CD14-positive monocyte (primary cell): ENCODE measurements around the gene RNF215. TPM values are rescaled to one million over a fixed set of nuclear protein-coding genes. Genes with fewer than 3 reads are reported as not detected.

Experiments used
- DNase-seq, 3 donors: peaks; one replicate each; pipeline ENCODE4 v3.0.0-alpha.2; 2011 to 2022
- H2AFZ ChIP-seq: 2 replicates; pipeline ENCODE4 v1.6.0; 2012; ENCODE audit warnings: mild to moderate bottlenecking, low read depth, low read length, inconsistent platforms; ENCODE audit not compliant: insufficient read depth, poor library complexity, severe bottlenecking
- H3K27ac ChIP-seq, 2 donors: 1 replicate in 1 of 2; 2 replicates in 1 of 2; pipeline ENCODE4 v1.5.1; 2012 to 2013; ENCODE audit warnings: low read length in 2 of 2, control low read depth in 1 of 2, inconsistent platforms in 1 of 2, low read depth in 1 of 2, mild to moderate bottlenecking in 1 of 2
- H3K27me3 ChIP-seq, 2 donors: one replicate each; pipeline versions ENCODE4 v1.6.0 to v1.6.1; 2011 to 2013; ENCODE audit warnings: low read length in 2 of 2; ENCODE audit not compliant: control insufficient read depth in 2 of 2, insufficient read depth in 2 of 2
- H3K36me3 ChIP-seq, 2 donors: replicated peaks in 1 of 2; 1 replicate in 1 of 2; 2 replicates in 1 of 2; pipeline versions ENCODE4 v1.5.1 to v1.6.1; 2012 to 2013; ENCODE audit warnings: low read length in 2 of 2, control low read depth in 1 of 2, inconsistent platforms in 1 of 2, mild to moderate bottlenecking in 1 of 2; ENCODE audit not compliant: insufficient read depth in 2 of 2, control insufficient read depth in 1 of 2
- H3K4me1 ChIP-seq, 2 donors: 1 replicate in 1 of 2; 2 replicates in 1 of 2; pipeline versions ENCODE4 v1.5.1 to v1.6.1; 2012 to 2013; ENCODE audit warnings: low read length in 2 of 2, control low read depth in 1 of 2, inconsistent platforms in 1 of 2, mild to moderate bottlenecking in 1 of 2, moderate library complexity in 1 of 2; ENCODE audit not compliant: insufficient read depth in 2 of 2, control insufficient read depth in 1 of 2
- H3K4me2 ChIP-seq: replicated peaks from 2 replicates; pipeline ENCODE3; 2012; ENCODE audit warnings: low read length, moderate library complexity, mild to moderate bottlenecking; ENCODE audit not compliant: poor library complexity, severe bottlenecking; ENCODE audit errors: extremely low read depth
- H3K4me3 ChIP-seq, 3 experiments: fragments of 200-600 bp in 1 of 3; sonication (generic) in 1 of 3; replicated peaks in 1 of 3; 1 replicate in 2 of 3; 2 replicates in 1 of 3; pipeline ENCODE4 v1.5.1; 2011 to 2013; ENCODE audit warnings: low read length in 3 of 3, mild to moderate bottlenecking in 3 of 3, control low read depth in 2 of 3, low read depth in 2 of 3, inconsistent platforms in 1 of 3, moderate library complexity in 1 of 3
- H3K79me2 ChIP-seq: 2 replicates; pipeline ENCODE4 v1.6.0; 2012; ENCODE audit warnings: mild to moderate bottlenecking, control low read depth, inconsistent platforms, low read length, moderate library complexity; ENCODE audit not compliant: insufficient read depth
- H3K9ac ChIP-seq: 2 replicates; pipeline ENCODE4 v1.6.0; 2017; ENCODE audit warnings: low read length, mild to moderate bottlenecking; ENCODE audit not compliant: insufficient read depth, poor library complexity, severe bottlenecking
- H3K9me3 ChIP-seq, 2 donors: replicated peaks in 1 of 2; 1 replicate in 1 of 2; 2 replicates in 1 of 2; pipeline versions ENCODE4 v1.5.1 to v1.6.1; 2012 to 2013; ENCODE audit warnings: low read length in 2 of 2, control low read depth in 1 of 2; ENCODE audit not compliant: control insufficient read depth in 1 of 2, insufficient read depth in 1 of 2
- H4K20me1 ChIP-seq: 2 replicates; pipeline ENCODE4 v1.6.0; 2012; ENCODE audit warnings: mild to moderate bottlenecking, low read length, control low read depth, moderate library complexity; ENCODE audit not compliant: insufficient read depth
- H3K27ac Mint-ChIP-seq, 7 donors: one replicate each; pipeline ENCODE4 v1.8.0; 2020; ENCODE audit warnings: mild to moderate bottlenecking in 7 of 7, mixed read lengths in 7 of 7, moderate library complexity in 6 of 7, inconsistent platforms in 2 of 7
- H3K27me3 Mint-ChIP-seq, 3 donors: one replicate each; pipeline ENCODE4 v1.8.0; 2021 to 2022; ENCODE audit warnings: low read depth in 3 of 3, mild to moderate bottlenecking in 3 of 3, mixed read lengths in 3 of 3, moderate library complexity in 3 of 3, inconsistent platforms in 1 of 3
- H3K36me3 Mint-ChIP-seq, 2 donors: one replicate each; pipeline ENCODE4 v1.8.0; 2020; ENCODE audit warnings: mixed read lengths in 2 of 2, inconsistent platforms in 1 of 2, mild to moderate bottlenecking in 1 of 2
- H3K4me1 Mint-ChIP-seq: one replicate; pipeline ENCODE4 v1.8.0; 2020; ENCODE audit warnings: mild to moderate bottlenecking, mixed read lengths
- H3K4me3 Mint-ChIP-seq, 2 donors: one replicate each; pipeline ENCODE4 v1.8.0; 2020; ENCODE audit warnings: mild to moderate bottlenecking in 2 of 2, mixed read lengths in 2 of 2, moderate library complexity in 1 of 2
- H3K9me3 Mint-ChIP-seq, 7 donors: one replicate each; pipeline ENCODE4 v1.8.0; 2020 to 2022; ENCODE audit warnings: mixed read lengths in 7 of 7, mild to moderate bottlenecking in 6 of 7, moderate library complexity in 6 of 7, inconsistent platforms in 2 of 7
- CTCF ChIP-seq: fragments of 200-600 bp; IDR thresholded peaks from one replicate; pipeline ENCODE4 v1.8.0; 2022; ENCODE audit warnings: antibody characterized with exemption, mild to moderate bottlenecking
- WGBS: methylation state at CpG from one replicate; pipeline ENCODE4 v1.1.5; 2013; ENCODE audit warnings: missing lambda C conversion rate; ENCODE audit not compliant: insufficient coverage; 5-methylcytosine and 5-hydroxymethylcytosine counted together
- intact Hi-C, 2 donors: fragments of 100-400 bp; cut with micrococcal nuclease; formaldehyde crosslinking; loops; one replicate each; pipeline versions ENCODE4 v1.15.0 to v1.15.1; 2023
- polyA plus RNA-seq, 3 donors: library from polyadenylated mRNA; depleted of rRNA in 1 of 3; unstranded in 2 of 3; stranded (reverse) in 1 of 3; fragments of 300-500 nt in 2 of 3; fragments of >200 nt in 1 of 3; fragmentation: Illumina TruSeq in 2 of 3; gene quantifications; 1 replicate in 2 of 3; 2 replicates in 1 of 3; pipeline ENCODE4 v1.2.3, GENCODE V29; 2012 to 2021

Gene RNF215
- polyA plus RNA-seq, 3 donors: 0.26 to 12.2 (median 0.42) TPM

- Mint-ChIP-seq H3K4me1 (peaks cover 2% of the 10 kb centered on the region), H3K4me3 (no peak overlapping the region), H3K36me3 (peaks cover 92 to 100% of the 10 kb centered on the region in 2 donors), H3K9me3 (peaks cover 0 to 4% (median 0%) of the 10 kb centered on the region in 7 donors), H3K27me3 (peaks cover 0 to 1% (median 0%) of the 10 kb centered on the region in 3 donors), H3K27ac (no peak overlapping the region)
- H3K4me2 ChIP-seq: no peak overlapping the region
- H4K20me1 ChIP-seq: peaks cover 90% of the 10 kb centered on the region
- no peak for DNase-seq
- H3K27ac ChIP-seq: no peak overlapping the region
- H3K4me1 ChIP-seq: no peaks in the 10 kb centered on the region
- intact Hi-C loops: no loop called here
- H3K9ac ChIP-seq: no peak overlapping the region
- no peak overlapping the region for H2AFZ ChIP-seq
- 98% methylated on average over 12 of the region's 13 CpGs for WGBS
- no peak overlapping the region for H3K4me3 ChIP-seq
- peaks cover 96 to 100% of the 10 kb centered on the region in 2 donors for H3K36me3 ChIP-seq
- TF ChIP-seq CTCF: no peak
- H3K9me3 ChIP-seq: no peaks in the 10 kb centered on the region
- H3K79me2 ChIP-seq: peaks cover 24% of the 10 kb centered on the region
- no peaks in the 10 kb centered on the region for H3K27me3 ChIP-seq
Measured at GRCh38 chr22:30344447-30345200, 42.6 kb downstream of the RNF215 start.

DNA sequence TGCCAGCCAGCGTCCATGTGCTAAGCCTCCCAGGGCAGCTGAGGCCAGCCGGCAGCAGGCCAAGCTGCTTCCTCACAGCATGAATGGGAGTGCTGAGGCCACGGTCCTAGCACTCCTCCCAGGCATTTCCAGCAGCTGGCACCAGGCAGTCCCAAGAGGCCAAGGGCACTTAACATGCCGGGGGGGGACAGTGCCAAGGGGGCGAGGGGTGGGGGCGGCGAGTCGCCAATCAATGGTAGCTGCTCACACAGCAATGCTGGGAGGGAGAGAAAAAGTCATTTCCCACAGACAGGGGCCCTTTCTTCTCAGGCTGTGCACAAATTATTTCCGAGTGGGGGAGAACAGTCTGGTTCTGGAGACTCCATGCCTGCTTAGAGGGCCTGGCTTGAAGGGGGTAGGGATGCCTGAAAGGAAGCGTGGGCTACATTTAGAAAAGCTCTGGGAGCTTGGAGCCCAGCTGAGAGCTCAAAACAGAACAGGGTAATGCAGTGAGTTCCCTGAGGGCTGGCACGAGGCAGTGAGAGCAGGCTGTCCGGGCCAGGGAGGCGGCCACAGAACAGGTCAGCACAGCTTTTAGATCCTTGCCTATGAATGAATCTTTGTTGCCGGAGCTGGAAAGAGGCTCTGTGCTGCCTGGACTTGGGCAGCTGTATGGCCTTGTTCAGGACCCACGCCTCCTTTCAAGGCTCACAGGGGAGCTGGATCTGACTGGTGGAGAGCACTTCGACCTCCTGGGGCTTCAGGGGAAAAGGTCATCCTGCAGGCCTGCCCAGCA lies 46.1 kb downstream of the RNF215 start:
- Histone ChIP-seq H3K36me3 (peaks cover 99 to 100% of the 10 kb centered on the region in 2 donors), H3K9me3 (no peaks in the 10 kb centered on the region), H3K27ac (no peak overlapping the region), H3K9ac (no peak overlapping the region), H3K79me2 (no peaks in the 10 kb centered on the region), H2AFZ (no peak overlapping the region), H3K27me3 (no peaks in the 10 kb centered on the region), H3K4me3 (no peak overlapping the region), H3K4me2 (no peak overlapping the region), H3K4me1 (no peaks in the 10 kb centered on the region), H4K20me1 (peaks cover 74% of the 10 kb centered on the region)
- intact Hi-C loops: no loop called here
- no peak for DNase-seq
- Mint-ChIP-seq H3K36me3 (peaks cover 99 to 100% of the 10 kb centered on the region in 2 donors), H3K4me3 (no peak overlapping the region), H3K27ac (peak overlapping the region in 3 of 7 donors; percentile 11 to 25 (median 12)), H3K4me1 (no peaks in the 10 kb centered on the region), H3K27me3 (peaks cover 0 to 2% (median 0%) of the 10 kb centered on the region in 3 donors), H3K9me3 (peaks cover 0 to 4% (median 0%) of the 10 kb centered on the region in 7 donors)
- 89% methylated on average over 14 of the region's 16 CpGs for WGBS
- TF ChIP-seq CTCF: no peak
